Measurements from ENCODE around the gene PRTG.

GRCh38 chr15:55742927-55743728 is at the start of gene PRTG:
- TF ChIP-seq CTCF (IDR thresholded peaks at IDR 0.05; ENCODE audit: extremely low read depth in 1 of 2, insufficient read depth in 1 of 2, low read depth in 1 of 2, low read length in 2 of 2) (no peak), EZH2 (IDR thresholded peaks at IDR 0.05; ENCODE audit: borderline replicate concordance, low read depth, low read length, severe bottlenecking) (no peak), MAX (IDR thresholded peaks at IDR 0.05; ENCODE audit: insufficient read depth, insufficient read length) (no peak), POLR2AphosphoS5 (IDR thresholded peaks at IDR 0.05; ENCODE audit: insufficient read depth, low read depth, low read length) (peak; percentile 54), POLR2A (IDR thresholded peaks at IDR 0.05; ENCODE audit: low read depth, low read length) (peak; percentile 46), JUN (IDR thresholded peaks at IDR 0.05; ENCODE audit: borderline replicate concordance, insufficient read depth, insufficient read length, low read depth) (no peak)

All from endothelial cell of umbilical vein (primary cell).